ENCODE results near the gene TMEM208. TPM values are rescaled to one million over a fixed set of nuclear protein-coding genes. Genes with fewer than 3 reads are reported as not detected.

Gene TMEM208
- total and polyA plus RNA-seq, 9 donors: 23.8 to 52.0 (median 32.1) TPM

DNA sequence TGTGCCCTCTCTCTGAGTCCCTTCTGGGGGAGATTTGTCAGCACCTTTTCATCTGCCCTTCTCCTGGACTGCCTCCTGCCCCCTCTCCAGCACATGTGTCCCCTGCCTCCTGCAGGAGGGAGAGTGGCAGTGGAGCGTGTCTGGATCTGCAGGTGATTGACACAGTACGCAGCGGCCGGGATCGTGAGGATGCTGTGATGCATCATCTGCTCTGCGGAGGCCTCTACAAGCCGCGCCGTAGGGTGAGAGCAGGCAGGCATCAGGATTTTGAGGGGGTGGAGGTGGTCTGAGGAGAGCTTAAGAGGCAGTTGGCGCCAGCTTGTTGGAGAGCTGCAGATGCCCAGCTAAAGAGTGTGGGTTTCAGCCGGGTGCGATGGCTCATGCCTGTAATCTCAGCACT, 32.8 kb downstream of the TMEM208 start:
- H3K27me3 ChIP-seq: no peaks in the 10 kb centered on the region
- DNase-seq: peak in 1 of 5 donors; percentile 10
- no peaks in the 10 kb centered on the region for H3K9me3 ChIP-seq
- WGBS, 3 donors: 88 to 91% (median 89%) methylated on average over 12 of the region's 12 CpGs
- intact Hi-C loops (cut with DNase I): loop anchor here in 1 of 4 donors (10.0 kb wide), 1 partner anchor 155 kb away; the partner anchor contains the start of gene ZDHHC1
- H3K4me3 ChIP-seq: no peak overlapping the region
- H3K4me1 ChIP-seq (ENCODE audit: insufficient read depth): no peaks in the 10 kb centered on the region
- H3K36me3 ChIP-seq: no peaks in the 10 kb centered on the region
- no peak for TF ChIP-seq EP300 (IDR thresholded peaks at IDR 0.05)
- TF ChIP-seq POLR2A (IDR thresholded peaks at IDR 0.05): no peak
- TF ChIP-seq, protein P1, sequence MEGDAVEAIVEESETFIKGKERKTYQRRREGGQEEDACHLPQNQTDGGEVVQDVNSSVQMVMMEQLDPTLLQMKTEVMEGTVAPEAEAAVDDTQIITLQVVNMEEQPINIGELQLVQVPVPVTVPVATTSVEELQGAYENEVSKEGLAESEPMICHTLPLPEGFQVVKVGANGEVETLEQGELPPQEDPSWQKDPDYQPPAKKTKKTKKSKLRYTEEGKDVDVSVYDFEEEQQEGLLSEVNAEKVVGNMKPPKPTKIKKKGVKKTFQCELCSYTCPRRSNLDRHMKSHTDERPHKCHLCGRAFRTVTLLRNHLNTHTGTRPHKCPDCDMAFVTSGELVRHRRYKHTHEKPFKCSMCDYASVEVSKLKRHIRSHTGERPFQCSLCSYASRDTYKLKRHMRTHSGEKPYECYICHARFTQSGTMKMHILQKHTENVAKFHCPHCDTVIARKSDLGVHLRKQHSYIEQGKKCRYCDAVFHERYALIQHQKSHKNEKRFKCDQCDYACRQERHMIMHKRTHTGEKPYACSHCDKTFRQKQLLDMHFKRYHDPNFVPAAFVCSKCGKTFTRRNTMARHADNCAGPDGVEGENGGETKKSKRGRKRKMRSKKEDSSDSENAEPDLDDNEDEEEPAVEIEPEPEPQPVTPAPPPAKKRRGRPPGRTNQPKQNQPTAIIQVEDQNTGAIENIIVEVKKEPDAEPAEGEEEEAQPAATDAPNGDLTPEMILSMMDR (IDR thresholded peaks at IDR 0.05): no peak
- H3K27ac ChIP-seq: no peak overlapping the region

DNA sequence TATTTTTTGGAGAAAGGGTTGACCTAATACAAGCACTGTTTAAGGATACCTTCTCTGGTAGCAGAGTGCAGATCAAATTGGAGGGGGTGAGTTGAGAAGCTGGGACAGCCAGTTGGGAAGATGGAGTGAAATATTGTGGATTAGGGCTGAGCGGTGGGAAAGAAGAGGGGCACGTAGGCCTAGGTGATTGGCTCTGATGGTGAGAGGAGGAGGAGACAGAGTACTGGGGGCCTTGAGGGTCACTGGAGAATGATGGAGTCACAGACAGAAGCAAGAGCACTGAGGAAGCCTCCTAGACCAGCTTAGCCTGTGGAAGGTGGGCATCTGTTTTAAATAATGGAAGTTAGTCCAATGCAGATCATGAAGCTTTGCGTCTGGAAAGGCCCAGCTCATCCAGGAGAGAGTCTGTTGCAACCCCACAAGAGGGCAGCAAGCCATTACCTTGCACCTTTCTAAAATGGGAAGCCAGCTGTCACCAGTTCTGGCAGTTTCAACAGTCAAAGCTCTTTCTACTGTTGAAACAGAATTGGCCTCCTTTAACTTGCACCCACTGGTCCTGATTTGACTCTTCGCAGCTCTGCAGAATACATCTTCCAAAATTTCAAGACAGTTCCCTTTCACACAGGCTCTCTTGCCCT, 33.6 kb downstream of the TMEM208 start:
- Histone ChIP-seq H3K4me1 (ENCODE audit: insufficient read depth) (no peaks in the 10 kb centered on the region), H3K36me3 (no peaks in the 10 kb centered on the region), H3K9me3 (no peaks in the 10 kb centered on the region), H3K27me3 (no peaks in the 10 kb centered on the region), H3K4me3 (no peak overlapping the region), H3K27ac (no peak overlapping the region)
- intact Hi-C loops (cut with DNase I): no loop called here
- DNase-seq: peak in 1 of 5 donors; percentile 9
- WGBS, 3 donors: 84 to 94% (median 90%) methylated on average over 4 of the region's 4 CpGs
- TF ChIP-seq POLR2A (IDR thresholded peaks at IDR 0.05) (no peak), EP300 (IDR thresholded peaks at IDR 0.05) (no peak)
- TF ChIP-seq, protein P1 (IDR thresholded peaks at IDR 0.05): no peak

DNA sequence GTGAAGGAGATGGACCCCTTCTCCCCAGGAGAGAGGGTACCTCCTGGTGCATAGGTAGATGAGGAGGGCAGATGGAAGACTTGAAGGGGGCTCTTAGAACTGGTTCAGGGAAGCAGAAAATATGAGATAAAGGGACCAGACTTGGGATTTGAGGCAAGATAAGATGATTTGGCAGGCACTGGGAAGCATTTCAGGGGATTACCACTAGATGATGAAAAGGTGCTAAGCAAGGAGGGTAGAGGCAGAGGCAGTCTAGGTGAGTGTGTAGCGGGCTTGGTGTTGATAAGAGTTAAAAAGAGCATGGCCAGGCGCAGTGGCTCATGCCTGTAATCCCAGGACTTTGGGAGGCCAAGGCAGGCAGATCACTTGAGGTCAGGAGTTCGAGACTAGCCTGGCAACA, 36.3 kb downstream of the TMEM208 start:
- no peaks in the 10 kb centered on the region for H3K36me3 ChIP-seq
- H3K27ac ChIP-seq: no peak overlapping the region
- intact Hi-C loops (cut with DNase I): no loop called here
- H3K4me3 ChIP-seq: no peak overlapping the region
- DNase-seq: no peak
- no peaks in the 10 kb centered on the region for H3K4me1 ChIP-seq (ENCODE audit: insufficient read depth)
- H3K27me3 ChIP-seq: no peaks in the 10 kb centered on the region
- 85 to 90% (median 85%) methylated on average over 3 of the region's 3 CpGs for WGBS, 3 donors
- H3K9me3 ChIP-seq: no peaks in the 10 kb centered on the region
- no peak for TF ChIP-seq EP300 (IDR thresholded peaks at IDR 0.05)

DNA sequence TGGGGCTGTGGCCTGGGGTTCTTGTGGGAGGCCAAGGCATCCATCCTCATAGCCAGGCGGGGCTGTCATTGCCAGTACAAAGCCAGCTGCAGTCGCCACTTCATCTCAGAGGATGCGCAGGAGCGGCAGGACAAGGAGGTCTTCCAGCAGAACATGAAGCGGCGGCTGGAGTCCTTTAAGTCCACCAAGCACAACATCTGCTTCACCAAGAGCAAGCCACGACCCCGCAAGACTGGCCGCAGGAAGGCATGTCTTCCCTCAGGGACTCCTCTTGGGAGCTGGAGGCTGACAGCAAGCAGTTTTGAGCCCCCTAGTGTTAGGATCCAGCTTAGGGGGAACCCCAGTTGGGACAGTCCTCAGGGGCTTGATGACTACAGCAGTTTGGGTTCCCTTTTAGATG, 37.3 kb downstream of the TMEM208 start:
- intact Hi-C loops (cut with DNase I): no loop called here
- TF ChIP-seq, protein P1 (IDR thresholded peaks at IDR 0.05): no peak
- TF ChIP-seq EP300 (IDR thresholded peaks at IDR 0.05): no peak
- no peak for TF ChIP-seq POLR2A (IDR thresholded peaks at IDR 0.05)
- no peaks in the 10 kb centered on the region for H3K36me3 ChIP-seq
- no peaks in the 10 kb centered on the region for H3K27me3 ChIP-seq
- peak in 1 of 5 donors; percentile 17 for DNase-seq
- H3K4me3 ChIP-seq: no peak overlapping the region
- no peaks in the 10 kb centered on the region for H3K4me1 ChIP-seq (ENCODE audit: insufficient read depth)
- no peaks in the 10 kb centered on the region for H3K9me3 ChIP-seq
- no peak overlapping the region for H3K27ac ChIP-seq
- WGBS, 3 donors: 66 to 73% (median 67%) methylated on average over 9 of the region's 9 CpGs

DNA sequence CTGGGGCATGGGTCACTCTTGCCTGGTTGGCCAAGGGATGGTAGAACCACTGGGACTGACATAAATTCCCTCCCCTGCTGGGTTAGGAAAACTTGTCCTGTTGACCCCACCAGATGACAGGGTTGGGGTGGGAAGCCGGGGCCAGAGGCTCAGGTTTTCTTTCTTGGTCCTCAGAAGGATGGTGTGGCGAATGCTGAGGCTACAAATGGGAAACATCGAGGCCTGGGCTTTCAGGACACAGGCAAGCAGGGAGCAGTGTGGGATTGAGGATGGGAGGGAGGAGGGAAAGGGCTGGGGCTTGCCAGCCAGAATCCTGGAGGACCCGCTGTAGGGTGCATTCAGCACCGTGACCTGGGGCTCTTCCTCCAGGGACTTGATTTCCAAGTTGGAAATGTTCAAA, 37.9 kb downstream of the TMEM208 start:
- intact Hi-C loops (cut with DNase I): no loop called here
- H3K9me3 ChIP-seq: no peaks in the 10 kb centered on the region
- H3K27ac ChIP-seq: no peak overlapping the region
- H3K4me3 ChIP-seq: no peak overlapping the region
- DNase-seq: peak in 2 of 5 donors; percentile 7 to 25
- TF ChIP-seq EP300 (IDR thresholded peaks at IDR 0.05) (no peak), POLR2A (IDR thresholded peaks at IDR 0.05) (no peak)
- TF ChIP-seq, protein P1 (IDR thresholded peaks at IDR 0.05): no peak
- no peaks in the 10 kb centered on the region for H3K4me1 ChIP-seq (ENCODE audit: insufficient read depth)
- no peaks in the 10 kb centered on the region for H3K27me3 ChIP-seq
- 81 to 87% (median 85%) methylated on average over 5 of the region's 5 CpGs for WGBS, 3 donors
- no peaks in the 10 kb centered on the region for H3K36me3 ChIP-seq
